Activated CD4-positive, alpha-beta T cell treated with anti-CD3 and anti-CD28 coated beads for 24 hours (primary cell): ENCODE results near the gene NUBP1.
"Not testable (repeated sequence)": the region's sequence is repeated elsewhere in the genome, so short reads cannot be mapped to it uniquely, and the experiment has no call there.

ENCODE experiments used
- DNase-seq, 2 donors: peaks; one replicate each; pipeline ENCODE4 v3.0.0-alpha.2; 2020; ENCODE audit warnings: low read depth in 2 of 2

The NUBP1 gene

GRCh38 chr16:10743610-10744369, at the start of gene NUBP1:
TSS of gene NUBP1 (plus strand) at chr16:10743842. CDS start at chr16:10743864, 22 bp downstream.
- peak; percentile 100 for DNase-seq

GRCh38 chr16:10693889-10694288, 49.8 kb upstream of the NUBP1 start:
- no peak for DNase-seq

GRCh38 chr16:10694306-10694705, 49.3 kb upstream of the NUBP1 start:
- DNase-seq, result no peak

- no peak for DNase-seq
Measured at GRCh38 chr16:10694830-10695229, 48.8 kb upstream of the NUBP1 start, which contains the start of gene TEKT5. TSS of gene TEKT5 (minus strand) at chr16:10694930. CDS start at chr16:10694873, 57 bp downstream.

GRCh38 chr16:10699756-10700155, 43.9 kb upstream of the NUBP1 start:
- no peak for DNase-seq

- DNase-seq, result no peak
Measured at GRCh38 chr16:10708969-10709368, 34.7 kb upstream of the NUBP1 start.

- no peak for DNase-seq
Measured at GRCh38 chr16:10728003-10728887, 15.4 kb upstream of the NUBP1 start.

GRCh38 chr16:10729104-10730048, 14.3 kb upstream of the NUBP1 start:
- DNase-seq, result no peak

GRCh38 chr16:10731790-10732189, 11.9 kb upstream of the NUBP1 start:
- DNase-seq, result no peak

- peak; percentile 41 to 56 for DNase-seq
Measured at GRCh38 chr16:10737068-10737625, 6.5 kb upstream of the NUBP1 start.

- peak; percentile 17 to 28 for DNase-seq
Measured at GRCh38 chr16:10738231-10739077, 5.2 kb upstream of the NUBP1 start.

GRCh38 chr16:10740000-10740844, 3.4 kb upstream of the NUBP1 start:
- no peak for DNase-seq

- no peak for DNase-seq
Measured at GRCh38 chr16:10740845-10741208, 2.8 kb upstream of the NUBP1 start.

- not testable (repeated sequence) for DNase-seq
Measured at GRCh38 chr16:10741249-10741648, 2.4 kb upstream of the NUBP1 start.

GRCh38 chr16:10741844-10742243, 1.8 kb upstream of the NUBP1 start:
- DNase-seq, result no peak

- DNase-seq, result no peak
Measured at GRCh38 chr16:10743227-10743609, 424 bp upstream of the NUBP1 start.

GRCh38 chr16:10744370-10745030, 858 bp downstream of the NUBP1 start:
- no peak for DNase-seq

GRCh38 chr16:10745841-10746240, 2.2 kb downstream of the NUBP1 start:
- DNase-seq, result no peak

GRCh38 chr16:10750793-10751192, 7.2 kb downstream of the NUBP1 start:
- no peak for DNase-seq
